Astrocyte of the spinal cord (primary cell): Measurements from ENCODE around the gene ISL2.
A peak's percentile ranks its signal among the peaks of the same experiment; 100 is the strongest.
"Not testable (repeated sequence)": the region's sequence is repeated elsewhere in the genome, so short reads cannot be mapped to it uniquely, and the experiment has no call there.

ENCODE experiments used
- DNase-seq: peaks from one replicate; pipeline ENCODE4 v3.0.0; 2011; ENCODE audit warnings: low read depth, low spot score
- H3K4me3 ChIP-seq: 2 replicates; pipeline ENCODE4 v1.5.1; 2011; ENCODE audit warnings: low read depth, mild to moderate bottlenecking, low read length, moderate library complexity
- CTCF ChIP-seq: IDR thresholded peaks from 2 replicates; pipeline ENCODE4 v1.5.1; 2012; ENCODE audit warnings: low read depth, mild to moderate bottlenecking, low read length, inconsistent platforms
- in situ Hi-C: cut with HindIII; loops from 2 replicates; pipeline ENCODE4 v1.10.0; 2017; ENCODE audit warnings: low sequenced_read_pairs

Gene ISL2

GRCh38 chr15:76299786-76300185, 36.8 kb upstream of the ISL2 start:
- no peak for TF ChIP-seq CTCF
- DNase-seq: no peak
- no peak overlapping the region for H3K4me3 ChIP-seq
- in situ Hi-C loops: no loop called here

GRCh38 chr15:76303909-76304308, 32.7 kb upstream of the ISL2 start:
- H3K4me3 ChIP-seq: no peak overlapping the region
- in situ Hi-C loops: no loop called here
- no peak for TF ChIP-seq CTCF
- DNase-seq: no peak

GRCh38 chr15:76309601-76310330, 26.8 kb upstream of the ISL2 start:
- no peak for TF ChIP-seq CTCF
- in situ Hi-C loops: no loop called here
- H3K4me3 ChIP-seq: no peak overlapping the region
- no peak for DNase-seq

- peak overlapping the region; percentile 94 for H3K4me3 ChIP-seq
- no peak for TF ChIP-seq CTCF
- peak; percentile 25 for DNase-seq
- in situ Hi-C loops: no loop called here
Measured at GRCh38 chr15:76310475-76311099, 26.0 kb upstream of the ISL2 start.

- in situ Hi-C loops: no loop called here
- peak; percentile 95 for DNase-seq
- H3K4me3 ChIP-seq: peak within 1 kb of the TSS; percentile 94
- no peak for TF ChIP-seq CTCF
Measured at GRCh38 chr15:76311100-76311953, 25.2 kb upstream of the ISL2 start, which contains the start of gene ETFA. ETFA (minus strand) TSS chr15:76311469; CDS start chr15:76311388, 81 bp downstream.

GRCh38 chr15:76312540-76313174, 23.9 kb upstream of the ISL2 start:
- no peak for DNase-seq
- TF ChIP-seq CTCF: no peak
- in situ Hi-C loops: no loop called here
- H3K4me3 ChIP-seq: no peak overlapping the region

GRCh38 chr15:76313175-76313567, 23.4 kb upstream of the ISL2 start:
- in situ Hi-C loops, H3K4me3 ChIP-seq, DNase-seq: not testable (repeated sequence)
